Gastrocnemius medialis (tissue), 4 donors: ENCODE results near the gene KCNJ5.

Source experiments
- CTCF ChIP-seq, 5 experiments: fragments of 450-650 bp in 3 of 5; fragments of 200-600 bp in 2 of 5; sonication (generic) in 2 of 5; IDR thresholded peaks in 4 of 5; conservative IDR thresholded peaks in 1 of 5; 1 replicate in 4 of 5; 2 replicates in 1 of 5; pipeline ENCODE4 v1.5.1; 2016 to 2019; ENCODE audit warnings: antibody characterized with exemption in 5 of 5, mild to moderate bottlenecking in 3 of 5, moderate library complexity in 3 of 5
- POLR2A ChIP-seq, 2 donors: fragments of 450-650 bp; IDR thresholded peaks; one replicate each; pipeline ENCODE4 v1.6.1; 2017; ENCODE audit warnings: antibody characterized with exemption in 2 of 2, mild to moderate bottlenecking in 2 of 2, moderate library complexity in 2 of 2

- no peak for TF ChIP-seq CTCF (IDR thresholded peaks at IDR 0.05 in 4 of 5, conservative IDR thresholded peaks at IDR 0.05 in 1 of 5)
- TF ChIP-seq POLR2A (IDR thresholded peaks at IDR 0.05) = no peak
These were observed 28.1 kb downstream of the KCNJ5 start for GRCh38 chr11:128919216-128919615.
